Upper lobe of left lung (tissue), 4 donors: Measurements from ENCODE around the gene CRY1.

Source experiments
- POLR2A ChIP-seq, 4 donors: fragments of 450-650 bp; IDR thresholded peaks; one replicate each; pipeline ENCODE4 v1.5.1; 2016 to 2017; ENCODE audit warnings: antibody characterized with exemption in 4 of 4, mild to moderate bottlenecking in 2 of 4
- POLR2AphosphoS5 ChIP-seq, 2 donors: sonication (generic); formaldehyde crosslinking; IDR thresholded peaks; one replicate each; pipeline ENCODE4 v1.5.1; 2017; ENCODE audit warnings: antibody characterized with exemption in 2 of 2
- TF ChIP-seq, protein P1 (sequence below), 6 experiments: fragments of 450-650 bp in 4 of 6; fragments of 200-600 bp in 2 of 6; sonication (generic) in 2 of 6; IDR thresholded peaks; one replicate each; pipeline ENCODE4 v1.5.1; 2016 to 2019; ENCODE audit warnings: antibody characterized with exemption in 6 of 6

DNA sequence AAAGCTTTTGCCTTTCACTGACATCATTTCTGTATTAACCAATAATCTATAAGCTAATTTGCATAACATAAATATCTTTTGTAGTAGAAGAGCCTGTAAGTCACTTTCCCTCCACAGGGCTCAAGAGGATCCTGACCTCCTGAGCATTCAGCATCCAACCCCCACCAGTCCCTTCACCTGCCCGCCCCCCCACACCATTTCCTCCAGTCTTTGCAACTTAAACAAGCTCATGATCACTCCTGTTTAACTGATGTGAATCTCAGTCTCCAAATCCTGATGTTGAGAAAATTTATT, 12.0 kb upstream of the CRY1 start:
- TF ChIP-seq, protein P1, sequence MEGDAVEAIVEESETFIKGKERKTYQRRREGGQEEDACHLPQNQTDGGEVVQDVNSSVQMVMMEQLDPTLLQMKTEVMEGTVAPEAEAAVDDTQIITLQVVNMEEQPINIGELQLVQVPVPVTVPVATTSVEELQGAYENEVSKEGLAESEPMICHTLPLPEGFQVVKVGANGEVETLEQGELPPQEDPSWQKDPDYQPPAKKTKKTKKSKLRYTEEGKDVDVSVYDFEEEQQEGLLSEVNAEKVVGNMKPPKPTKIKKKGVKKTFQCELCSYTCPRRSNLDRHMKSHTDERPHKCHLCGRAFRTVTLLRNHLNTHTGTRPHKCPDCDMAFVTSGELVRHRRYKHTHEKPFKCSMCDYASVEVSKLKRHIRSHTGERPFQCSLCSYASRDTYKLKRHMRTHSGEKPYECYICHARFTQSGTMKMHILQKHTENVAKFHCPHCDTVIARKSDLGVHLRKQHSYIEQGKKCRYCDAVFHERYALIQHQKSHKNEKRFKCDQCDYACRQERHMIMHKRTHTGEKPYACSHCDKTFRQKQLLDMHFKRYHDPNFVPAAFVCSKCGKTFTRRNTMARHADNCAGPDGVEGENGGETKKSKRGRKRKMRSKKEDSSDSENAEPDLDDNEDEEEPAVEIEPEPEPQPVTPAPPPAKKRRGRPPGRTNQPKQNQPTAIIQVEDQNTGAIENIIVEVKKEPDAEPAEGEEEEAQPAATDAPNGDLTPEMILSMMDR (IDR thresholded peaks at IDR 0.05): no peak
- no peak for TF ChIP-seq POLR2AphosphoS5 (IDR thresholded peaks at IDR 0.05)
- TF ChIP-seq POLR2A (IDR thresholded peaks at IDR 0.05): no peak
